Amniotic stem cell (primary cell): ENCODE data around the gene S100A5.
"Not testable (repeated sequence)": the region's sequence is repeated elsewhere in the genome, so short reads cannot be mapped to it uniquely, and the experiment has no call there.

Experiments
- DNase-seq: peaks from one replicate; lab custom pipeline; 2025; lab: John Stamatoyannopoulos, UW

S100A5 gene

DNA sequence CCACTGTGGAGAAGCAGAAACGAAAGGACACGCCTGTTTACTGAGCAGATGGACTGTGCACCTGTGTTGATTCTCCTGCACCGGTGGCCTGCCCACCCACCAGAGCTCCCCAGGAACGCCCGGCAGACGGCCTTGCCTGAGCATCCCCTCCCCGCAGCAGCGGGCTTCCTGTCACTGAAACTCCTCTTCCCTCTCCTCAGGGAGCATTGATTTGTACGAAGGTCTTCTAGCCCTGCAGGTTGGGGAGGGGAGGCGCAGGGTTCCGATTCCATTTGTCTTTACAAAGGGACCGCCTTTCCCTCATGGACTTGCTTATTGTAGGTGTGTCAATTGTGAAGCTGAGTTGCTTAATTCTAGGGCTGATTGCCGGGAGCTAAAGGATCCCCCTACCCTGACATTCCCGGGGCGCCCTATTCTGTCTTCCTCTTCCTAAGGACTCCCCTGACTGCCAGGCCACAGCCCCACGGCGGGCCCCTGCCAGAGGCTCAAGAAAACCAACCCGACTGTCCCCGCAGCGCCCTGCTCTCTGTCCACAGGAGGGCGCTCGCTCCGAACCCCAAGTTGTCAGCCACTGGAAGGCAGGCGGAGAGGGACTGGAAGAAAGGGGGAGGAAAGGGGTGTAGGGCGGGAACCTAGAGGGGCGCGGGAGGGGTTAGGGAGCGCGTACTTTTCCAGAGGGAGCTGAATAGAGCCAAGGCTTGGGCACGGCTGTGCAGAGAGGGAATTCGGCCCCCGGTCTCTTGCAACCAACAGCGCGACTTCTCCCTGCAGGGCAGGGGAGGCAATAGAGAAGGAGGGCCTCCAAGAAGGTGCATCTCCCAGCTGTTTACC lies 7.8 kb downstream of the S100A5 start:
- peak; percentile 77 for DNase-seq

DNA sequence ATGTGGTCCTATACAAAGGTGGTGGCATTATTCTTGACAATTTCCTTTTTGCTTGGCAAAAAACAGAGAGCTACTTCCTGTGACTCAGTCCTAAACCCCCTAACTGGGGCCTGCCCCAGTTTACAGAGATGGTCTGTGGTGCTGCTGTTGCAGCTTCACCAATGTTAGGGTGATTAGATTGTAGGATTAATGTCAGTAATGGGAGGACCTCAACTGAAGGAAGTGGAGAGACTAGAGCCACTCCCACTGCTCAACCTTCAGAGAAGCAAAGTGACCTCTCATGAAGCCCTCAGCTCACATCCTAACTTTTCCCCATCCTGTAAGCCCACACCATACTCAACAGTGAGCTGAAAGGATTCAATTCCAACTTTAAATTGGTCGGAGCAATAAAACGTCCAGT lies 8.6 kb downstream of the S100A5 start:
- DNase-seq = no peak

DNA sequence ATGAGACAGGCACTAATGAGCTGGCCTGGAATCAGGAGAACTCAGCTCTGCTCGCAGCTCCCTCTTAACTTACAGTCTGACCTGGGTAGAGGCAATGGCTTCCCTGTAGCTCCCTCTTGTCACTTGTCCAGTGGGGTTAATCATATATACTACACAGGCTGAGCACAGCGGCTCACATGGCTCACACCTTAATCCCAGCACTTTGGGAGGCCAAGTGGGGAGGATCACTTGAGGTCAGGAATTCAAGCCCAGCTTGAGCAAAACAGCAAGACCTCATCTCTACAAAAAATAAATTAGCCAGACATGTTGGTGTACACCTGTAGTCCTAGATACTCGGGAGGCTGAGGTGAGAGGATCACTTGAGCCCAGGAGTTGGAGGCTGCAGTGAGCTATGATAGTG lies 9.1 kb downstream of the S100A5 start:
- no peak for DNase-seq

DNA sequence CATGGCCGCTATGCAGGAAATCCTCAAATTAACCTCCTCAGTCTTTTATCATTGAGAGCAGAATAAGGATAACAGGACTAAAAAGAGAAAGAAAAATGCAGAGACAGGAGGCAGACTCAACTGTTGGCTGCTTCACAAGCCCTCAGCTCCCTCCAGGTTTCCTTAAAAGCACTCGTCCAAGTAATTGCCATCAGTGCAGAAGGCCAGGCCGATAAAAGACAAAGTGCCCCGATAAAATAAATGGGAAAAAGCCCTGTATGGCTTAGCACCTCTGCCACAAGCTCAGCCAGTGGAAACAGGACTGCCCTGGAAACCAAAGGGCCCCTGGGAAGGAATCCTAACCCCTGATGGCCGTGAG lies 13.1 kb downstream of the S100A5 start:
- no peak for DNase-seq

DNA sequence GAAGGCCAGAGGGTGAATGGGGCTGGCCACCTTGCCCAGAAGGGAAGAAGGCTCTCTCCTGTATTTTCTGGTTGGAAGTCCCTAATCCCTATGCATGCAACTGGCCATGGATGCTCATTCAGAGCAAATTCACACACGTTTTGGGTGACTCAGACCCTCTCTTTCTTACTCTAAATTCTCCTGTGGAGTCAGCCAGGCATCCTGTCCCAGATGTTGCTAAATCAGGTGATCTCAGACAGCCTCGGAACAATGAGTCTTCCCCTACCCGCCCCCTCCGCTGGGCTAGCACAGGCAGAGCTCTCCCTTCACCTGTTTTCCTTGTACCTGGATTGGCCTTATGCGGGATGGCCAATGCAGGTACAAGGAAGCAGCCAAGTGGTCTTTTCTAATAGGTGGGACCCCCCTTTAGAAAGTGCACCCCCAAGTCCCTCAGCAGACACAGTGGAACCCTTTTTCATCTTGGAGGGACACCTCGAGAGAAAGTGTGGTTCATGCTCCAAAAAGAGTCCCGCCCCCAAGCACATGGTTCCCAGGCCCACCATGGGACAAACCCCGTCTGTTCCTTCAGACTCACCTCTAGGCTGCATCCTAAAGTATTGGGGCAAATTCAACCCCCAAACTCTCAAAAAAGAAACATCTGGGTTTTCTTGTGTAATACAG lies 13.6 kb downstream of the S100A5 start:
- DNase-seq = no peak

DNA sequence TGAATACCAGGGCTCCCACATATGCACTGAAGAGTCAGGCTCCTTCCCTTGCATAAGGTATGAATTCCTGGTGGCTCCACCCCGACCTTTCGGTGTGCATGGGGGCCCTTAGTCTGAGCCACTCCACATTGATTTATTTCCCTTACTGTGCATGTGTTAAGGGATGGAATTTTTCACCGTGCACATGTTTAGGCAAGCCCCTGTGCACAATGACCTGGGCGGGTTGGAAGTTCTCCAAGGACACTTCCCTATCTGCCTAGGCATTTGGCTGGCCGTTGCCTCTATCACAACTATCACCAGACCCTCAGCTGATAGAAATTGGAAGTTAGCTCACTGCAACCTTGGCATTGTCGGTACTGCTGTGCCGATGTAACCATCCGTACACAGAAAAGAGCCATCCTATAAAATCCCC lies 14.6 kb downstream of the S100A5 start:
- DNase-seq = no peak

DNA sequence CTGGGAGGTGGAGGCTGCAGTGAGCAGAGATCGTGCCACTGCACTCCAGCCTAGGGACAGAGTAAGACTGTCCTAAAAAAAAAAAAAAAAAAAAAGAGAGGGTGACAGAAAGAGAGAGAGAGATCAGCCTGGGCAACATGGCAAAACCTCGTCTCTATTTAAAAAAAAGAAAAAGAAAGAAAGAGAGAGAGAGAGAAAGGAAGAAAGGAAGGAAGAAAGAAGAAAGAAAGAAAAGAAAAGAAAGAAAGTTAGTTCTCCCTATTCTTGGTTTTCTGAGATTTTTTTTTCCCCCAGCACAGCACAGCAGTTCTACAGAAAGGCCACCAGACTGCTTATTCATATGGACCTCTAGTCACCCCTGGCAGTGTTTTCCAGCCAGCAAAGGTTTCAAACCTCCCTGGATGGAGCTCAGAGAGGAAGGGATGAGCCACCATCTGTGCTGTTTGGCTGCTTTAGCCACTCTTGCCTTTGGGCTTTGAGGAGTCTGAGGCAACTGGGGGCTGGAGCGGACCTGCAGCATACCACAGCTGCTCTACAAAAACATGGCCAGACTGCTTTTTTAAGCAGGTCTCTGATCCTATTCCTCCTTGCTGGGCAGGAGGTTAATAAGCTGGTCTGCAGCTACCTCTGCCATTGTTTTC lies 15.5 kb downstream of the S100A5 start:
- DNase-seq = no peak

DNA sequence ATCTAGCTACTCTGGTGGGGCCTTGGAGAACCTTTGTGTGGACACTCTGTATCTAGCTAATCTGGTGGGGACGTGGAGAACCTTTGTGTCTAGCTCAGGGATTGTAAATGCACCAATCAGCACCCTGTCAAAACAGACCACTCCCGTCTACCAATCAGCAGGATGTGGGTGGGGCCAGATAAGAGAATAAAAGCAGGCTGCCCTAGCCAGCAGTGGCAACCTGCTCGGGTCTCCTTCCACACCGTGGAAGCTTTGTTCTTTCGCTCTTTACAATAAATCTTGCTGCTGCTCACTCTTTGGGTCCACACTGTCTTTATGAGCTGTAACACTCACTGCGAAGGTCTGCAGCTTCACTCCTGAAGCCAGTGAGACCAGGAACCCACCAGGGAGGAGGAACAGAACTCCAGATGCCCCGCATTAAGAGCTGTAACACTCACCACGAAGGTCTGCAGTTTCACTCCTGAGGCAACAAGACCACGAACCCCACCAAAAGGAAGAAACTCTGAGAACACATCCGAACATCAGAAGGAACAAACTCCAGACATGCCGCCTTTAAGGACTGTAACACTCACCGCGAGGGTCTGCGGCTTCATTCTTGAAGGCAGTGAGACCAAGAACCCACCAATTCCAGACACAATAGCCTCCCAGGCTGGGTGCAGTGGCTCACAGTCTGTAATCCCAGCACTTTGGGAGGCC lies 18.2 kb downstream of the S100A5 start:
- DNase-seq = not testable (repeated sequence)

DNA sequence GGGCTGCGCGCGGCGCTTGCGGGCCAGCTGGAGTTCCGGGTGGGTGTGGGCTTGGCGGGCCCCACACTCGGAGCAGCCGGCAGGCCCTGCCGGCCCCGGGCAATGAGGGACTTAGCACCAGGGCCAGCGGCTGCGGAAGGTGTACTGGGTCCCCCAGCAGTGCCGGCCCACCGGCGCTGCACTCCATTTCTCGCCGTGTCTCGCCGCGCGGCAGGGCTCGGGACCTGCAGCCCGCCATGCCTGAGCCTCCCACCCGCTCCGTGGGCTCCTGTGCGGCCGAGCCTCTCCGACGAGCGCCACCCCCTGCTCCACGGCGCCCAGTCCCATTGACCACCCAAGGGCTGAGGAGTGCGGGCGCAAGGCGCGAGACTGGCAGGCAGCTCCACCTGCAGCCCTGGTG lies 18.9 kb downstream of the S100A5 start:
- not testable (repeated sequence) for DNase-seq

DNA sequence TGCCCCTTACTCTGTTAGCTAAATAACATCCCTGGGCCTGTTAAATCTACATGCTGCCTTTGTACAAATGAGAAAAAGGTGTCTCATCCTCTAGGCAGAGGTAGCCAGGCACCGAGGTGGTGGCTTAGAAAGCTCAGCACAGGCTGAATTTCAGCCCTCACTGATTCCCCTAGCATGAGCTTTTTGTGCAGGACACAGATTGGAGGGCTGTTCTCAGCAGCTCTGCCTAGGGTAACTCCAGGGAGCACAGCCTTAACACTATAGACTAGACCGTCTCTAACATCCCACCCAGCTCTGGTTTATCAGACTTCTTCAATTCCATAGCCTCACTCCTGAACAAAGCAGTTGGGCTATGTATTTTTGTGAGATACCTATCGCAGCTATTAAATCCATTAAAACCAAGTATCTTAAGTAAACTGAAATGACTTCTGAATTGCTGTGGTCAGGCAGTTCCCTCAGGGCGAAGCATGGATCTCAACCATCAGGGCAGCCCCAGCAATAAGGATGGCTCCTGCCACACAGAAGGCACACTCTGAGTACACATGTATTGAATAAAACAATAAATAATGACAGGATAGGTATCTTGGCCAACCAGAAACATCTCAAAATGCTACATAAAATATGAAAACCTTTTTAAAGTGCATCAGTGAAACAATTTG lies 19.8 kb downstream of the S100A5 start:
- no peak for DNase-seq

DNA sequence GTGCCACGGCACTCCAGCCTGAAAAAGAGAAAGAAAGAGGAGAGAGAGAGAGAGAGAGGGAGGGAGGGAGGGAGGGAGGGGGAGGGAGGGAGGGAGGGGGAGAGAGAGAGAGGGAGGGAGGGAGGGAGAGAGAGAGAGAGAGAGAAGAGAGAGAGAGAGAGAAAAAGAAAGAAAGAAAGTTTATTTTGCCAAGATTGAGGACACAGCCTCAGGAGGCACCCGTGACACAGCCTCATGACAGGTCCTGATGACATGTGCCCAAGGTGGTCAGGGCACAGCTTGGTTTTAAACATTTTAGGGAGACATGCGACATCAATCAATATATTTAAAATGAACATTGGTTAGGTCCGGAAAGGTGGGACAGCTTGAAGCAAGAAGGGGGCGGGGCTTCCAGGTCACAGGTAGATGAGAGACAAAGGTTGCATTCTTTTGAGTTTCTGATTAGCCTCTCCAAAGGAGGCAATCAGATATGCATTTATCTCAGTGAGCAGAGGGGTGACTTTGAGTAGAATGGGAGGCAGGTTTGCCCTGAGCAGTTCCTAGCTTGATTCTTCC lies 20.5 kb downstream of the S100A5 start:
- not testable (repeated sequence) for DNase-seq

DNA sequence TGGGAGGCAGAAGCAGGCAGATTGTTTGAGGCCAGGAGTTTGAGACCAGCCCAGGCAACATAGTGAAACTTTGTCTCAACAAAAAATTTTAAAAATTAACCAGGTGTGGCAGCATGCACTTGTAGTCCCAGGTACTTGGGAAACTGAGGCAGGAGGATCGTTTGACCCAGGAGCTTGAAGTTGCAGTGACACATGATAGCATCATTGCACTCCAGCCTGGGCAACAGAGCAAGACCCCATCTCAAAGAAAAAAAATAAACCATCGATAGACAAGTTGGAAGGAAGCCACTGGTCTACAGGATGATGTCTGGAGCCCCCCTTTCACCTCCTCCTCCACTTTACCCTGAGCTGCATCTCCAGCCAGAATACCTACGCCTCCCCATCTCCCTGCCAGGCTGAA lies 21.5 kb downstream of the S100A5 start:
- no peak for DNase-seq

DNA sequence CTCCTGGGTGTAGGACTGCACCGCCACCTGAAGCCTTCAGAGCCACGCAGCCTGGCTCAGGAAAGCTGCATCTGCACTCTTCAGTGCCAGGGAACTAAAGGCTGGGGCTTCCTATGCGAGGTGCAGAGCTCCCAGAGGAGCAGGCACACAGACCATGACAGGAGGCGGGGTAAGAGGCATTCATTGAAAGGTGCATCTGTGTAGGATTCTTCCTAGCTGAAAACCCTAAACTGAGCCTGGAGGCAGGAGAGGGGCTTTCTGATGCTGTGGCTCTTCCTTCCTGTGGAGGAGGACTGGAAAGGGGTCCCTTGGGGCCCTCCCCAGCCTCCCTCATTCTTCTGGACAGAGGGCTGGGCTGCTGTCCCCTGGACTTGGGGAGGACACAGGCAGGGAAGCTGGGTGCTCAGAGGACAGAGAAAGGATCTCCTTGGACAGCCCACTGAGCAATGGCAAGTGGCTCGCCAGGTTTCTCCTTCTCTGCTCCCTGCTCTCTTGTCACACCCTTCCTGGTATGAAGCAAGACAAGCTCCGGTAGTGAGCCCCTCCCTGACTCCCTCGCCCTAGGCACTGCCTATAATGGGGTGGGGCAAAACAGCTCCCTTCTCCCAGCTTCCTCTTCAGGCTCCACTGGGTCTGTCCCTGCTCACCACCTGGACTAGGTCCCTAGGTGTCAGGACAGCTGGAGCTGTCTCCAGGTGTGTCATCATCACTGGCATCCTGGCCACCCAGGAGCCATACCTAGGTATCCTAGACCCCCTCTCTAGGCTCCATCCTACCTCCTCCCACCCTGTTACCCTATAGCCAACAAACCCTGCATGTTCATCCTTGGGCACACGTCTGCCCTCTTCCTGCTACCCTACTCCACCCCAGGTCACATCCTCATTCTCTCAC lies 25.0 kb downstream of the S100A5 start:
- no peak for DNase-seq

DNA sequence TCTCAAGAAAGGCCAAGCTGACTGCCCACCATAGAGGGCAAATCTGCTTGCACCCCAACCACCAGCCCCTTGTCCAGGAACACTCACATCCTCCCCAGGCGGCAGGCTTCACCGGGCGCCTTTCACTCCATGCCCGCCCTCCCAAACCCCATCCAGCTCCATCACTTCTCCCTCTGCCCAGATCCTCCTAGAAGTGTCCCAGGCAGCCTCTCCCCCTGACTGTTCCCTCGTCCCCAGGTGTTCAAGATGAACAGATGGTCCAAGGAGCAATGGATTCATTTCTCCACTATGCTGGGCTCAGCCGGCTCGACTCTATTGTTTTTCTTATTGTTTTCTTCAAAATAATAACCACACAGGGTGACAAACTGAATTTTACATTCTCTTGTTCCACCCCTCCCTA lies 27.1 kb downstream of the S100A5 start:
- DNase-seq = no peak

DNA sequence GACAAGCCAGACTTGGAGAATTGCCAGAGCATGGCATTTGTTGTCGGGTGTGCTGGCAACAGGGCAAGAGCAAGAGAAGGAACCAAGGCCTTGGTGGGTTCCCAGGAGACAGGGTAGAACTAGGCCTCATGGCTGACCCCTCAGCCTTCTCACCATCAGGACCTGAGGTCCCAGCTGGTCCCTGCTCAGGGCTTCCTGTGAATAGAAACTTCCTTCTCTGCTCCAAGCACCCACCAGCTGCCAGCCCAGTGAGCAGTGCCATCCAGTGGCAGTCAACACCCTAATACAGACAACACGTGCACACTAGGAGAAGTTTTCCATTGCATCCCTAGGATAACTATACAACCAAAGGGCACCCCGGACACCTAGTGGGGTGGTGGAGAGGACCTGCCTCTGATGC lies 27.7 kb downstream of the S100A5 start:
- DNase-seq = no peak

DNA sequence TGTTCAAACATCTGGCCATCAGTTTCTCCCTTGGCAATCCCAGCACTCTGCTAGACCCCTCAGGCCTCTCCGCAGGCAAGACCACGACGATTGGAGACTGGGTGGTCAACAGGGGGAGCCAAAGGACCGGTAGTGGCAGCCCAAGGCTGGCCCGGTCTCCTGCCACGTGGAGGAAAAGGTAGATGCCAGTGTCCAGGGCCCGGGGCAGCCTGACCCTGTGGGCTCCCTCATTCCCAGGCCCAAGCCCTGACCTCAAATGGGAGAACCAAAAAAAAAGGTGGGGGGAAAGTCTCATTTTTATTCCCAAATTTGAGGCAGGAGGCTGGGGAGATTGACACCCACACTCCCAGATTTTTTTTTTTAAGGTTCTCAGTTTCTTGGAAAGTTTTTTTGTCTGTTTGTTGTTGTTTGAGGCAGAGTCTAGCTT lies 29.7 kb downstream of the S100A5 start:
- DNase-seq = peak; percentile 65

DNA sequence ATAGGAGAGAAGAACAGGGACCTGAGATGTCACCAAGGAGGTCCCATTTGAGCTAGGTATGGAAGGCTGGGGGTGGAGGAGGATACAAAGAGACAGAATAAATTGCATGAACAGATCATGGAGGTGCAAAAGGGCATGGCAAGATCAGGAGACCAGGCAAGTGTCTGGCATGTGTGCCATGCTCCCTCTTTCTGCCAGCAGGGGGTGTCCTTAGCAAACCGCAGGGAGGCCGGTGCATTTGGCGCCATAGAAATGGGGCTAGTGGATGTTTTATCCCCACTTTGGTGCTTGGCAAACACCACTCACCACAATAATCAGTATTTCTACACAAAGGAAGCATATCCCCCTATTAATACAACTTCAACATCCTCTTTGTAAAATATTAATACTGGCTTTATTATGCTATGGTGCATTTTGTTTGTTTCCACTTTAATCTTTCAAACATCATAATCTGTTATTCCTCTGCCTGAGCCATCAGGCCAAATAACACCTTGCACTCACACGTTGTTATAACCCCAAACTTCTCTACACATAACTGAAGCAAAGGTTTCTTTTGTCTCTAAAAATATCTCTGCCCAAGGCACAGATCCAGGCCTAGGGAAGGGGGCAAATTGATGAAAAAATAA lies 30.9 kb downstream of the S100A5 start:
- DNase-seq = no peak

DNA sequence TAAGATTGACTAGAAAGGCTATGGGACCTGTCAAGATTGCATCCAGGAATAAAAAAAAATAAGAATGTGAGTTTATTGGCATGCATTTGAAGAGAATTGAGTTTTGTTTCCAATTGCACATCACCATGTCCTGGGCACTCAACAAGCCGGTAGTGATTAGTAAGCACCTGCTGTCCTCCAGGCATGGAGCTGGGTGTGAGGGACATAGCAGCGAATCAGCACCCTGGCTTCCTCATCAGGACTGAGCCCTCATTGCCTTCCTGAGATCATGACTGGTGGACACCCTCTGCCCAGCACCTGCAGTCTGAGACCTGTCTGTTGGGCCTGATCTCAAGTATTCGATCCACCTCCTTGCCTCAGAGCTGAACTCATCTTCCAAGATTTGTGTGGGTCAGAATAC lies 31.7 kb downstream of the S100A5 start:
- DNase-seq = no peak

DNA sequence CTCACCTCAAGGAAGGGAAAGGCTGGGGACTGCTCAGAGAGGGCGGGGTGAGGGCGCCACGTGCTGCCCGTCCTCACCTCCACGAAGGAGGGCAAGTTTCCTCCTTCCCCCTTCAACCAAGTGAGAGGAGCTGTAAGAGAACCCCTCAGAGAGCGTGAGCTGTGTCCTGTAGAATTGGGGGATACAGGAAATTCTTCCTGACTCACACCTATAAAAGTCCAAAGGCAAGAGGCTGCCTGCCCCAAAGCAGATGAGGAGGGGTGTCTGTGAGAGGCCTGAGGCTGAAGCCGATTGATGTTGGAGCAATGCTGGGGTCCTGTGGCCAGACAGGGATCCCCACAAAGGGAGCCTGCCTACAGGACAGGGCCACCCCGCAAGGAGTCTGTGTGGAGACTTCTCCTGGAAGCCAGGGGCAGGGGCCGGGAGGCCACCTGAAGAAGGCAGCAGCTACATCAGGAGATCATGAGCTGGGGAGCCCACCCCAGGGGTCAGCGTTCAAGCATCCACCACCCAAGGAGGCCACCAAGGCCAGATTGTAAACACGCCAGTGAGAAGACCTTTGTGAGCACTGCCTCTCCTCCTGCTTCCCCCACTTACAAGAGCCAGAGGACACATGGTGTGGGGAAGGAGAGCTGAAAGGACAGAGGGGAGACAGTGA lies 32.7 kb downstream of the S100A5 start:
- DNase-seq = no peak
